ENCODE measurements around the gene SRF. TPM values are rescaled to one million over a fixed set of nuclear protein-coding genes. Genes with fewer than 3 reads are reported as not detected.

SRF gene
- total RNA-seq, 1 experiment from 2014 or later: 46.2 TPM

- no peak for TF ChIP-seq IRF1 (CRISPR knock-in tag; IDR thresholded peaks at IDR 0.05)
- TF ChIP-seq MXD4 (CRISPR knock-in tag; IDR thresholded peaks at IDR 0.05; ENCODE audit: borderline replicate concordance): no peak
- TF ChIP-seq ETV6 (CRISPR knock-in tag; IDR thresholded peaks at IDR 0.05): no peak
- no peak for TF ChIP-seq TEAD4 (CRISPR knock-in tag; IDR thresholded peaks at IDR 0.05)
- TF ChIP-seq FOXP1 (CRISPR knock-in tag; IDR thresholded peaks at IDR 0.05; ENCODE audit: borderline replicate concordance): no peak
Measured at GRCh38 chr6:43163899-43164298, 7.2 kb upstream of the SRF start (continued).

- ATAC-seq (peak; percentile 42), DNase-seq (ENCODE audit: low spot score) (peak; percentile 68)
- peak overlapping the region; percentile 80 for H3K4me3 Mint-ChIP-seq
- peaks cover 7% of the 10 kb centered on the region for H3K36me3 Mint-ChIP-seq
- CTCF ChIA-PET: interaction anchor here (0.5 to 2.0 kb wide), 11 partner anchors 10 to 241 kb away, joined by 3 to 11 read pairs (median 3); partner anchors contain the start of genes CNPY3, DNPH1, KLC4 and KLHDC3
- no peaks in the 10 kb centered on the region for H3K9me3 Mint-ChIP-seq
- peak overlapping the region; percentile 99 for H3K27ac Mint-ChIP-seq
- peaks cover 12% of the 10 kb centered on the region for H3K27me3 Mint-ChIP-seq (ENCODE audit: low read depth)
- no peak for TF ChIP-seq NR1H2 (CRISPR knock-in tag; IDR thresholded peaks at IDR 0.05)
- 0 out of 2 replicates have a peak, but pooled peaks have one; percentile 77 for TF ChIP-seq EMX1 (CRISPR knock-in tag; IDR thresholded peaks at IDR 0.05)
- 0 out of 2 replicates have a peak, but pooled peaks have one; percentile 7 for TF ChIP-seq ERG (CRISPR knock-in tag; IDR thresholded peaks at IDR 0.05)
- TF ChIP-seq NFATC4 (CRISPR knock-in tag; IDR thresholded peaks at IDR 0.05): peak; percentile 13; the same call in 1 of the 2 replicates
- TF ChIP-seq RELA (CRISPR knock-in tag; IDR thresholded peaks at IDR 0.05; ENCODE audit: borderline replicate concordance): no peak
- TF ChIP-seq E2F4 (CRISPR knock-in tag; IDR thresholded peaks at IDR 0.05; ENCODE audit: borderline replicate concordance, low read depth): no peak
- peak; percentile 69; the same call in 1 of the 2 replicates for TF ChIP-seq ZNF532 (CRISPR knock-in tag; IDR thresholded peaks at IDR 0.05; ENCODE audit: borderline replicate concordance)
- no peak for TF ChIP-seq ZSCAN18 (CRISPR knock-in tag; IDR thresholded peaks at IDR 0.05)
- TF ChIP-seq SMAD4 (CRISPR knock-in tag; IDR thresholded peaks at IDR 0.05): no peak
- 0 out of 2 replicates have a peak, but pooled peaks have one; percentile 50 for TF ChIP-seq AR (CRISPR knock-in tag; IDR thresholded peaks at IDR 0.05)
- TF ChIP-seq PRRX2 (CRISPR knock-in tag; IDR thresholded peaks at IDR 0.05): 0 out of 2 replicates have a peak, but pooled peaks have one; percentile 10
- 0 out of 2 replicates have a peak, but pooled peaks have one; percentile 31 for TF ChIP-seq ZNF671 (CRISPR knock-in tag; IDR thresholded peaks at IDR 0.05)
- TF ChIP-seq ARID4B (CRISPR knock-in tag; IDR thresholded peaks at IDR 0.05; ENCODE audit: borderline replicate concordance): peak; percentile 67; the same call in 1 of the 2 replicates
- H3K4me1 Mint-ChIP-seq: peaks cover 33% of the 10 kb centered on the region
- POLR2A ChIA-PET: interaction anchor here (0.6 to 4.1 kb wide), 17 partner anchors 10 to 726 kb away, joined by 3 to 29 read pairs (median 4); partner anchors contain the start of genes CNPY3, CUL7, CUL9 and KLC4
Measured at GRCh38 chr6:43170417-43170930, 595 bp upstream of the SRF start.

Data from WTC11 (cell line).